GM19438 (cell line): ENCODE data around the gene LETM1.

Source experiments
- ATAC-seq: cut with Tn5 transposase; IDR thresholded peaks from one replicate; pipeline ENCODE4 v1.9.1; 2021; ENCODE audit warnings: low read depth; ENCODE audit not compliant: unreplicated experiment

LETM1 gene

GRCh38 chr4:1830642-1831228 is 25.2 kb downstream of the LETM1 start:
- ATAC-seq, result no peak

DNA sequence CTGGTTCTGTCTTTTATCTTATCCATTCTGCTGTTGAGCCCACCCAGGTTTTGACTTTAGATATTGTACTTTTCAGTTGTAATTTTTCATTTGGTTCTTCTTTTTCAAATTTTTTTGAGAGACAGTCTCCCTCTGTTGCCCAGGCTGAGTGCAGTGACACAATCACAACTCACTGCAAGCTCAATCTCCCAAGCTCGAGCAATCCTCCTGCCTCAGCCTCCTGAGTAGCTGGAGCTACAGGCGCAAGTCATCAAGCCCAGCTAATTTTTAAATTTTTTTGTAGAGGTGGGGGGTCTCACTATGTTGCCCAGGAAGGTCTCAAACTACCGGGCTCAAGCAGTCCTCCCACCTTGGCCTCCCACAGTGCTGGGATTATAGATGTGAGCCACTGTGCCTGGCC is 25.7 kb downstream of the LETM1 start:
- no peak for ATAC-seq

- ATAC-seq, result no peak
Measured at GRCh38 chr4:1826531-1827350, 29.2 kb downstream of the LETM1 start.

GRCh38 chr4:1825326-1825725 is 30.6 kb downstream of the LETM1 start:
- ATAC-seq, result no peak

GRCh38 chr4:1824746-1825145 is 31.2 kb downstream of the LETM1 start:
- no peak for ATAC-seq

GRCh38 chr4:1823545-1823932 is 32.4 kb downstream of the LETM1 start:
- no peak for ATAC-seq

GRCh38 chr4:1822568-1823544 is 33.1 kb downstream of the LETM1 start:
- no peak for ATAC-seq

DNA sequence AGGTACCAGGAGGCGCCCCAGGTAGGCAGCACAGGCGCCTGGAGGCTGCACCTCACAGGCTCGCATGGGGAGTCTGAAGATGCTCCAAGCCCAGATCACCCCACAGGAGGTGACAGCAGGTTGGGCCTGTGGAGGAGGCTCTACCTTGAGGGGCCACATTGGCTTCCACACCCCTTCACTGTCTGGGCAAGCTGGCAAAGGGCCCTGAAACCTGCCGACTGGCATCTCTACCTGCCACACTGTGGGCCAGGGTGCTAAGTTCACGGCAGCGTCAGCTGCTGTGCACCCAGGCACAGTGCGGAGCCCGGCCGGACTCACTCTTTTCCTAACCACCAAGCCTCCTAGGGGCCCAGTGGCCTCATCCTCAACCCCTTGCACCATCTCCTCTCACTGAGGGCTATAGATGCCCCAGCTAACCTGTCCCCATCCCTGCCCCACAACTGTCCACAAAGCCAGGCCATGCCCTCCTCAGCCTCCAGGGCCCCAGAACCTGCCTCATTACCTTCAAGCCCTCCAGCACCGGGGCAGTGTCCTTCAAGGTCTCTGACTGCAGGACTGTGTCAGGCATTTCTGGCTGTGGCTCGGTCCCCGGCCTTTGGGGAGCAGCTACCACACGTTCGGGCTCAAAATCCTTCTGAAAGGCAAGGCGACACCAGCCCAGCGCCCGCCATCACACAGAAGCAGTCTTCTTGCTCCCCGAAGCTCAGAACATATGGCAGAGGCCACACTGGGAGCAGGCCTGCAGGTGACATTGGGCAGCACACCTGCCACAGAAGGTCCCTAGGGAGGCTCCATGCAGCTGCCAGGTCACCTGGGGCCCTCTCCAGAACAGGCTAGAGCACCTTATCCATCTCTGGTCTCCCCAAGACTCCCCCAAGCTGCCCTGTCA is 34.0 kb downstream of the LETM1 start:
- no peak for ATAC-seq

GRCh38 chr4:1819816-1820215 is 36.1 kb downstream of the LETM1 start:
- ATAC-seq, result no peak

- no peak for ATAC-seq
Measured at GRCh38 chr4:1819284-1819683, 36.7 kb downstream of the LETM1 start.

DNA sequence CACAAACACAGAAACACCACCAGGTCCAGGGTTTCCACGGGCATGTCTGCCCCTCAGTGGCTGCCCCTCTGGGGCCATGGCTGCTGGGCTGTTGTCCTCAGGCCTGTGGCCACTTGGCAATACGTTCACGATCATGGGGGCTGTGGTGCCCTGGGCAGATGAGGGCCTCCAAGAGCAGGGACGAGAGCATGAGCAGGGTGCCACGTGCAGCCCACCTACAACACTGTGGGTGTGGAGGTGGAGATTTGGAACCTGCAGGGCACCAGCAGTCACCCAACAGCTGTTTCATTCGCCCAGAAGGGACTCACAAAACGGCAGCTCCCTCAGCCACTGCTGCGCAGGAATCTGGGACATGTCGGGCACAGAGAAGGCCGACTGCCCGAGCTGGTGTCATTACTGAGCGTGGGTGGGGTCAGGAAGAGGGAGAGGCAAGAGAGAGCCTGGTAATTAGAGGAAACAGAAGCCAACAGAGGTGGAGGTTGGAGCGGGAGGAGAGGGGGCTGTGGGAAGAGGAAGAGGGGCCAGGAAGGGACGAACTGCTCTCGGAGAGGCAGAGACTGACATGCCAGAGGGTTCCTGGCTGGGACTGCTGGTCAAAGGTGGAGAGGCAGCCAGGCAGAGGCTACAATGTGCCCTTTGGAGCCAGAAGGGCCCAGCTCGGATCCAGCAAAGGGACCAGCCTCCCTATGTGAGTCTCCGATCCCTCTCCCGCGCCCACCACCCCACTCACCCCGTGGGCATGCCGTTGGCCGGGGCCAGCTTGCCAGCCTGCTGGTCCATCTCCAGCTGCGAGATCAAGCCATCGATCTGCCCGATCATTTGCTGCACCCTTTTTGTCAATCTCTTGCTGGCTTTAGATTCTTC is 39.7 kb downstream of the LETM1 start:
- no peak for ATAC-seq

DNA sequence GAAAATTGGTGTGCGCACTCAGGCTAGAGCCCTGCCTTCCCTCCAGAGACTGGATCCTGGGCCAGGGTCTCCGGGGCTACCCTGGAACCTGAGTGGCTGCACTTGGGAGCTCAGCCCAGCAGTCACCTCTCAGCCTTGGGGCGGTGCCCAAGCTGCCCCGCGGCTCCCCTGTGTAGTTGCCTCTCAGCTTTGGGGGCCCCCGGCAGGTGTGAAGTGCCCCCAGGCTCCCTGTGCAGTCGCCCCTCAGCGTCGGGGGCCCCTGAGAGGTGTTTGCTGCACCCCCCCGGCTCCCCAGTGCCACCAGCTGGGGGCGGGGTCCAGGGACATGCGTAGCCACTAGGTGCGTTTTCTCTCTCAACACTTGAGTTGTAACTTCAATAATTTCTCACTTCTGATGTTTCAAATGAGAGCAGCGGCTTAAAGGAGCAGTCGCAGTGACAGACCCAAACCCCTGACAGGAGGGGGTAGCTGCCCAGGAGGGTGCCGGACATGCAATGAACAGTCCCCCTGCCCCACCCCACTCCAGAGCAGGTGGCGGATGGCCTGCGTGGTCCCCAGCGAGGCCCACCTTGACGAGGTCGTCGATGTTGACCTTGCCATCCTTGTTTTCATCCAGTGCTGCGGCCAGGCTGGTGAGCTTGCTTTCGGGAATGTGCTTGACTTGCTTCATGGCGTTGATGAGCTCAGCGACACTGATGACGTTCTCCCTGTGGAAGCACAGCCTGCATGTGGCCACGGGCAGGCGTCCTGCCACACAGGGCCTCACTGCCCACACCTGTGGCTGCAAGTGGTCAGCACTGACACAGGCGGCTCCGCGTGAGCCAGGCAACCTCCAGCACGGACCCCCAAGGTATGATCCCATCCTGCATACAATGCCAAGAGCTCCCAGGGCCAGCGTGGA is 40.6 kb downstream of the LETM1 start:
- ATAC-seq, result no peak

- ATAC-seq, result no peak
Measured at GRCh38 chr4:1814453-1814852, 41.5 kb downstream of the LETM1 start.

DNA sequence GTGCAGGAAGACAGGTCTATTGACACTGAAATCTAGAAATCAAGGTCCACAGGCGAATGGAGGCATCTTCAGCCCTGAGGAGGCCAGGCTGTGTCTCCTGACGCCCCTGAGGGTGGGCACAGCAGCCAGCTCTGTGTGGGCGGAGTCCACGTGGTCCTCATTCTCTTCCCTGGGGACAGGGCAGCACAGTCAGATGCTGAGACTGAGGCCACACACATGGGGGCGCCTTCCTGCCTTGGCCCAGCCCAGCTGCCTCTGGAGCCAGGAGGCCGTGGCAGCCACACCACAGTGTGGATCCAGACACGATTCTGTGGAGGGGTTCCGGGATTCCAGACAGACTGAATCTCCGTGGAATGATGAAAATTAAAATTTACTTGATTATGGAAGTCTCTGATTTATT is 42.0 kb downstream of the LETM1 start:
- no peak for ATAC-seq

GRCh38 chr4:1813231-1813630 is 42.7 kb downstream of the LETM1 start:
- ATAC-seq, result no peak

DNA sequence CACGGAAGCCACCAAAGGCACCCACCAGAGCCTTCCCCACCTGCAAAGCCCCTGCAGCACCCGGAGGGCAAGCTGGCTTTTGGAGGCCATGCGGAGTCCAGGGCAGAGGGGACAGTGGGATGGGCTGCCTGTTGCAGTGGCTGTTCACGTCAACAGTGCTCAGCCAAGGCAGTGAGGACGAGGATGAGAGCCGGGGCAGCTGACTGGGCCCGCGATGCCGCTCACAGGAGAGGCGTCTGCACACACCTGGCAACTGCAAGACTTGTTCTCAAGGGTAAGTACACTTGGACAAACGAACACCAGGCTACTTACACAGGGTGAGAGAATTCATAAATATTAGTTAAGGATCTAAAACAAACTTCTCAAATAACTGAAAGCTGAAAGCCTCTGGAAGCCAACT is 43.2 kb downstream of the LETM1 start:
- no peak for ATAC-seq

GRCh38 chr4:1810765-1811164 is 45.2 kb downstream of the LETM1 start:
- no peak for ATAC-seq

DNA sequence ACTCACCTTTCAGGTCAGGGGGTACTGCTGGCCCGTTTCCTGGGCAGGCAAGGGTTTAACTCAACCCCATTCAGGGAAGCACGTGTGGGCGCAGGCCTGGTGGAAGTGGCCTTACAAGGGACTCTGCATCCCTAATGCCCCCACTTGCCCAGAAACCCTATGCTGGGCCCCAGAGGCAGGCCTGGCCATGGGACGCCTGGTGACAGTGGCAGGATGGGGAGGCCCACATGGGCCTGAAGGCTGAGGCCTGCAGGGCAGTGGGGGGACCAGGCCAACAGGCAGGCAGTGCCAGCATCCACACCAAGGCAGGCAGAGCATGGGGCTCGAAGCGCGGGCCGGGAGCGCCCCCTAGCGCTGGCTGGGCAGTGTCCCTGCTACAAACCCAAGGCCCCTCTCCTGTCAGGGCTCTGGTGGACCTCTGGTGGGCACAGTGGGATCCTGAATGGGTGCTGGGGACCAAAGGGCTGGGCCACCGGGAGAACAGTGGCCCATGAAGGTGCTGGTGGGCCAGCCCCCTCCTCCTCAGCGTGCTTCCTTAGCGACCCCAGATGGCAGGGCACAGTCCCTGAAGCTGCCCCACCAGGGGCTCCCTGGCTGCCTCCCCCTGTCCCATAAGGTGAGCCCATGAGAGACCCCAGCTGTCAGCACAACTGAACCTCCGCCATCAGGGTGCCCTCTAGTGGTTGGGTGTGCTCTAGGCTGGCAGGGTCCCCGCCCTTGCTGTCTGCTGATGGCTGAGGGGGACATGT is 46.0 kb downstream of the LETM1 start:
- no peak for ATAC-seq
